Skeletal muscle satellite cell (primary cell): ENCODE measurements around the gene PPP1R2B.
"Not testable (repeated sequence)": the region's sequence is repeated elsewhere in the genome, so short reads cannot be mapped to it uniquely, and the experiment has no call there.

Experiments
- H3K27me3 ChIP-seq: 2 replicates; pipeline ENCODE4 v1.7.0; 2013; ENCODE audit warnings: low read length; ENCODE audit not compliant: control insufficient read depth, insufficient read depth
- H3K36me3 ChIP-seq: 2 replicates; pipeline ENCODE4 v1.7.0; 2013; ENCODE audit warnings: mild to moderate bottlenecking, control low read depth, low read length; ENCODE audit not compliant: insufficient read depth
- H3K4me1 ChIP-seq: 2 replicates; pipeline ENCODE4 v1.7.0; 2013; ENCODE audit warnings: low read length; ENCODE audit not compliant: control insufficient read depth, insufficient read depth
- H3K4me2 ChIP-seq: 2 replicates; pipeline ENCODE4 v1.7.0; 2013; ENCODE audit warnings: mild to moderate bottlenecking, low read length
- H3K4me3 ChIP-seq: 2 replicates; pipeline ENCODE4 v1.7.0; 2013; ENCODE audit warnings: low read length
- H3K9ac ChIP-seq: 2 replicates; pipeline ENCODE4 v1.7.0; 2013; ENCODE audit warnings: mild to moderate bottlenecking, low read depth, low read length, moderate library complexity
- H3K9me3 ChIP-seq: replicated peaks from 2 replicates; pipeline ENCODE4 v1.7.0; 2013; ENCODE audit warnings: mild to moderate bottlenecking, control low read depth, low read length

PPP1R2B gene

DNA sequence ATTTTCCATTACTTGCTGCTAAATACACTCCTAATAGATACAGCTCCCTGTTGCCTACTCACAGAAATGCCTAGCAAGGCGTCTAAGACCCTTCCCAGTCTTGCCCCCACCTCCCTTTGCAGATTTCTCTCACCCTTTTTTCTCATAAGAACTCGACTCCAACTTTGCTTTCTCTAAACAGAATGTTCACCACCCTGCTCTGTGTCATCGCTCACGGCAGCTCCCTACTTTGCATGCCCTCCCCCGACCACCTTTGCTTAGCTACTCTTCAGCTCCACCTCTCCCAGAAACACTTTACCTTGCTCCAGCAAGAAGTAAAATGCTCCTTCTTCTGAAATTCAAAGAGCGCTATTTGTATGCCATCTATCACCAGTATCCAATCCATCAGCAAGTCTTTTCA is 15.2 kb upstream of the PPP1R2B start:
- no peak overlapping the region for H3K4me2 ChIP-seq
- H3K4me1 ChIP-seq = no peaks in the 10 kb centered on the region
- no peaks in the 10 kb centered on the region for H3K9me3 ChIP-seq
- H3K27me3 ChIP-seq = no peaks in the 10 kb centered on the region
- no peak overlapping the region for H3K4me3 ChIP-seq
- H3K9ac ChIP-seq = no peak overlapping the region
- H3K36me3 ChIP-seq = no peaks in the 10 kb centered on the region

DNA sequence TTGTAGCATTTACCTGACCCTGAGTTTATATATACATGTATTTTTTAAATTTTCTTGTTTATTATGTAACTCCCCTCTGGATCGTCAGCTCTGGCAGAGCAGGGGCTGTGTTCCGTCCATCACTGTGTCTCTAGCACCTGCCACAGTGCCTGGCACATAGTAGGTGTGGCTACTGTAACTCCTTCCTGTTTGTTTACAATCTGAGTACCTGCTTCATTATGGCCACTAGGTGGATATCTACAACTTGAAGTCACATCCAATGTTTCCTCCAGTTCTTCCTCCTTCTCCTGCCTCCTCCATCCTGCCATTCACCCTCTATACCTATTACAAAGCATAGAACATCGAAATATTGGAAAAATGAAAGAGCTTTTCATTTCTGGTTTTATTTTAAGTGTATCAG is 14.2 kb upstream of the PPP1R2B start:
- H3K9me3 ChIP-seq = no peaks in the 10 kb centered on the region
- H3K9ac ChIP-seq = no peak overlapping the region
- no peaks in the 10 kb centered on the region for H3K4me1 ChIP-seq
- no peaks in the 10 kb centered on the region for H3K27me3 ChIP-seq
- H3K36me3 ChIP-seq = no peaks in the 10 kb centered on the region
- H3K4me3 ChIP-seq = no peak overlapping the region
- no peak overlapping the region for H3K4me2 ChIP-seq

DNA sequence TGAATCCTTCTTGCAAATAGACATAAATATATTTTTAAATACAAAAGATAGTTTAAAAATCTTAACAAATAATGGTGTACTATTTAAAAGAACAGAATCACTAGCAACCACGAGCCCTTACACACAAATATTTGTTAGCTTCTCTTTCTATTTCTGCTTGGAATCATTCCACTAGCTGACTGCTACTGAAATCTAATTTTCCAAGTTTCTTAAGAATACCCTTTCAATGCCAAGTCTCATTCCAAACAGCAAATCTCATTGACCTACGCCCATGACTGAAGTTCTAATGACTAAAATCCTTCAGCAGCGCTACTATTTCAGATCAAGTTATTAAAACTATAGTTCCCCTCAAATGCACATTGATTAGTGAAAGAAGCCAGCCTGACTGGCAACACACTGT is 13.2 kb upstream of the PPP1R2B start:
- H3K4me1 ChIP-seq = no peaks in the 10 kb centered on the region
- H3K9ac ChIP-seq = no peak overlapping the region
- no peaks in the 10 kb centered on the region for H3K36me3 ChIP-seq
- no peak overlapping the region for H3K4me3 ChIP-seq
- no peak overlapping the region for H3K4me2 ChIP-seq
- no peaks in the 10 kb centered on the region for H3K27me3 ChIP-seq
- H3K9me3 ChIP-seq = no peaks in the 10 kb centered on the region

DNA sequence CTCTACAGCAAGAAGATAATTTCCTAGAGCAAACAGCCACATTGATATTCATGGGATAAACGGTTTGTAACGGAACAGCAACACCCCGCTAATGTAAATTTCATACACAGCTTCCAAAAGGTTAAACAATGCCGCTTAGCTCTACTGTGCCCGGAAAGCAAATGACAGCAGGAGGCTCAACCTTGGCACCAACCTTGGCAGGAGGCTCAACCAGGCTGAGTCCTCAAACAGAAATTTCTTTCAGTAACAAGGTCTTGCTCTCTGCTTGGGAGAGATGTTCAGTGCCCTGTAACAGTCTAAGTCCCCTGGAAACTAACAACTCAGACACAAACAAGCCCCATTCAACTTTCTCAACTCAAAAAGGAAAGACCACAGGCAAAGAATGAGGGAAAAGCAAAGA is 11.1 kb upstream of the PPP1R2B start:
- H3K4me1 ChIP-seq = no peaks in the 10 kb centered on the region
- H3K4me2 ChIP-seq = no peak overlapping the region
- H3K27me3 ChIP-seq = no peaks in the 10 kb centered on the region
- no peak overlapping the region for H3K4me3 ChIP-seq
- no peaks in the 10 kb centered on the region for H3K9me3 ChIP-seq
- no peaks in the 10 kb centered on the region for H3K36me3 ChIP-seq
- H3K9ac ChIP-seq = no peak overlapping the region

DNA sequence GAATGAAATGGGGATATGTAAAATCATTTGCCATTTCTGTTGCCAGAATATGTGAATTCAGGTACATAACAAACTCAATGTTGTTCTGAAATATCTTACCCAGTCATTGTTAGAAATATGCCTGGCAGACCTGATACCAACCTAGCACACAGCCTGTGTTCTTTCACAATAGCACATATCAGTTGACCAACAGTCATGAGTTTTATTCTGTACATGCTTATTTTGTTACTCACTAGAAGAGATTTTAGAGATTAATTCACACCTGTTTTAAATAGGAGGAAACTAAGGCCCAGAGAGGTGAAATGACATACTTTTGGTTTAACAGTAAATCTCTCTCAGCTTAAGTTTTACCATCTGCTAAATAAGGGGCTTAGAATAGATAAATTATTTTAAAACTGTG is 8.4 kb upstream of the PPP1R2B start:
- no peaks in the 10 kb centered on the region for H3K4me1 ChIP-seq
- H3K9ac ChIP-seq = no peak overlapping the region
- H3K27me3 ChIP-seq = no peaks in the 10 kb centered on the region
- no peaks in the 10 kb centered on the region for H3K9me3 ChIP-seq
- no peak overlapping the region for H3K4me2 ChIP-seq
- H3K4me3 ChIP-seq = no peak overlapping the region
- H3K36me3 ChIP-seq = no peaks in the 10 kb centered on the region

DNA sequence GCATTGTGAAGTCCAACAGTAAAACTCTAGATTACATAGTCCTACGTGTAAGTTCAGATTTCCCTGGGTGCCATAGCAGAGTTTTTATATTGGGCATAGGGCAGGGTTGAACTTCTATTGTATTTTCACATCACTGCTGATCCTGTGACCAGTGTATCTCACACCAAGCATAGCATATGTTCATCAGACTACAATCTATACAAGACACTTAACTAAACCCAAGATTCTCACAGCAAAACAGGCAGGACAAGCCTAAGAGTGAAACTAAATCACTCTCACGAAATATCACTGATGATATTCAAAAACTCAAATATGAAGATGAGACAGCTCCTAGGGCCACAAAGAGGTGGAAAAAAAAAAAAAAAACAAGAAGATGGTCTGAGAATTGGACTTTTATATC is 3.2 kb upstream of the PPP1R2B start:
- H3K9ac ChIP-seq = no peak overlapping the region
- H3K36me3 ChIP-seq = no peaks in the 10 kb centered on the region
- H3K4me1 ChIP-seq = no peaks in the 10 kb centered on the region

DNA sequence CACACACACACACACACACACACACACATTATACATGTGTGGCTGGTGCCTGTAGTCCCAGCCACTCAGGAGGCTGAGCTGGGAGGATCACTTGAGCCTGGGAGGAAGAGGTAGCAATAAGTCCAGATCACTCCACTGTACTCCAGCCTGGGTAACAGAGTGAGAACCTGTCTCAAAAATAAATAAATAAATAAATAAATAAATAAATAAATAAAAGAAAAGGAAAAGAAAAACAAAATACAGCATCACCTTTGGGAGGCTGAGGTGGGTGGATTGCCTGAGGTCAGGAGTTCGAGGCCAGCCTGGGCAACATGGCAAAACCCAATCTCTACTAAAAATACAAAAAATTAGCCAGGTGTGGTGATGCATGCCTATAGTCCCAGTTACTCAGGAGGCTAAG is 1.6 kb upstream of the PPP1R2B start:
- not testable (repeated sequence) for H3K4me3 ChIP-seq, H3K9ac ChIP-seq, H3K4me1 ChIP-seq, H3K36me3 ChIP-seq, H3K4me2 ChIP-seq, H3K9me3 ChIP-seq, H3K27me3 ChIP-seq

More for the DNA sequence above, 3.2 kb upstream of the PPP1R2B start:
- Histone ChIP-seq H3K4me2 (no peak overlapping the region), H3K4me3 (no peak overlapping the region), H3K27me3 (no peaks in the 10 kb centered on the region), H3K9me3 (no peaks in the 10 kb centered on the region)

DNA sequence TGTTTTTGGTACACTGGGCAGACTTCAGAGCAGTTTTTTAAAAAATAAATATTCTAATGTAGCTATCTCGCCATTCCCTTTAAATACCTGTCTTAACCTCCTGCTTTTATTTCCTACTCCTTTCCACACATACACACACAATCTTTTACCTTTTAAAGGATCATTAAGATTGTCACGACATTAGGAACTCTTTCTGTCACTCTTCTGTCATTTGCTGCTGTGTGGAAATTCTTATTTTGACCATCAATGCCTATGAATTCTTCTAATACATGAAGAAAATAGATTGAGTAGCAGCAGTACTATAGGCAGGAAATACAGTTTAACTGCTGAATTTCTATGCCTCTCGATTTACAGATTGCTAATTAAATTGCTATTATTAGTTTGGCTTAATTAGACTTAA is 1.8 kb downstream of the PPP1R2B start:
- H3K9ac ChIP-seq = no peak overlapping the region

DNA sequence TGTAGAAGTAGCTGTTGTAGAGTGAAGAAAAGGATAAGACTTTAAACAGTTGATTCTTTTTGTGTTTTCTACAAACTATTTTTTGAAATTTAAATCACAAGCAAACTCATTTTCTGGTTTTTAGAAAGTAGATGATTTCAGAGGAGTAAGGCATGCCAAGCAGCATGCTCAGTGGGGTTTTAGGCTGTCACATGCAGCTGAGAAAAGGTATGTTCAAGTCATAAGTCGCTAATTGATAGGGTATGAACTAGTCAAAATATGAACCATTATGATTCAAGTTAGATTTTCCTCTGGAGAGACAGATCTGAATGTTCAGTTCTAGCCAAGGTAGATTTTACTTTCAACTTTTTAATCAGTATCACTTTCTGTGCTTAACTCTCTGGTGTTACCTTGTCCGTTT is 3.0 kb downstream of the PPP1R2B start:
- not testable (repeated sequence) for H3K27me3 ChIP-seq, H3K9me3 ChIP-seq, H3K36me3 ChIP-seq, H3K9ac ChIP-seq, H3K4me1 ChIP-seq, H3K4me2 ChIP-seq, H3K4me3 ChIP-seq

More for the DNA sequence above, 1.8 kb downstream of the PPP1R2B start:
- H3K27me3 ChIP-seq = no peaks in the 10 kb centered on the region
- no peak overlapping the region for H3K4me3 ChIP-seq
- H3K9me3 ChIP-seq = no peaks in the 10 kb centered on the region
- no peak overlapping the region for H3K4me2 ChIP-seq
- H3K4me1 ChIP-seq = no peaks in the 10 kb centered on the region
- H3K36me3 ChIP-seq = no peaks in the 10 kb centered on the region

DNA sequence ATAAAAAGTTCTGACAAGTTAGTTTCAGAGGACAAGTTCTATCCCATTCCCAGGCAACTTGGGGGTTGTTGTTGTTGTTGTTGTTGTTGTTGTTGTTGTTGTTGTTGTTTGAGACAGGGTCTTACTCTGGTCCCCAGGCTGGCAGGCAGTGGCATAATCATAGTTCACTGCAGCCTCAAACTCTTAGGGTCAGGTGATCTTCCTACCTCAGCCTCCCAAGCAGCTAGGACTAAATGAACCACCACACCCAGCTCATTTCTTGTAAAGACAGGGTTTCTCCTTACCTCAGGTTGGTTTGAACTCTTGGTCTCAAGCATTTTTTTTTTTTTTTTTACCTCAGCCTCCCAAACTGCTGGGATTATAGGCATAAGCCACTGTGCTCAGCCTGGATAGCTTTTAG is 15.3 kb downstream of the PPP1R2B start:
- Histone ChIP-seq H3K36me3 (no peaks in the 10 kb centered on the region), H3K4me2 (no peak overlapping the region), H3K9ac (no peak overlapping the region), H3K4me1 (no peaks in the 10 kb centered on the region), H3K27me3 (no peaks in the 10 kb centered on the region), H3K4me3 (no peak overlapping the region), H3K9me3 (no peaks in the 10 kb centered on the region)

DNA sequence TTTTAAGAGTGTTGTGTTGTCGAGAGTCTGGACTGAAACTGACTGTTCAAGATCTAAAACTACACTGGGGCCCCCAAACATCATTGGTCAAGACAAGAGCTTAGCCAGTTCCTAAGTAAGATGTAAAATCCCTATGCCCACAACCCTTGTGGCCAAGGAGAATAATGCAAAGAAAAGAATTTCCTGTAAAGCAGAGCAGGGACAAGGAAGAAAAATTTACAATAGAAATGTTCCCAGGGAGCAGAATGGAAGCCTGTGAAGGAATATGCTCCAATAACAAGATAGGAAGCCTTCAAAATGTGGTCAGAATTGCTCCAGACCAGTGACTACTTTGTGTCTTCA is 20.4 kb downstream of the PPP1R2B start:
- H3K4me3 ChIP-seq = no peak overlapping the region
- no peaks in the 10 kb centered on the region for H3K36me3 ChIP-seq
- no peaks in the 10 kb centered on the region for H3K4me1 ChIP-seq
- no peaks in the 10 kb centered on the region for H3K9me3 ChIP-seq
- no peak overlapping the region for H3K4me2 ChIP-seq
- no peak overlapping the region for H3K9ac ChIP-seq
- no peaks in the 10 kb centered on the region for H3K27me3 ChIP-seq

DNA sequence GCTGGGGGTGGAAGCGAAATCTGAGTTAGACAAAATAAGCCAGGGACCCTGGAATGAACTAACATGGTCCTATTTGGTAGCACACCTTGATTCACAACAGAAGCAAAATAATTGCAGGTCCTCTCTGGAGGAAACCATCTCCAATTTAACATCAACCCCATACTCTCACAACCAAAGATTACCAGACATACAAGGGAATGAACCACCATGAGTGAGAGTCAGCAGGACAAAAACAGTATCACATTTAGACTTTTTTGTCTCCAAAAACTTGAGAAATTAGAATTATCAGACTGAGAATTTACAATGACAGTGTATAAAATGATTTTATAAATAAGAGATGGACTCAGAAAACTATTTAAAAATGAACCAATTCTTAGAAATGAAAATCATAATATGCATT is 21.1 kb downstream of the PPP1R2B start:
- H3K9me3 ChIP-seq = no peaks in the 10 kb centered on the region

More for the DNA sequence above, 21.1 kb downstream of the PPP1R2B start:
- H3K4me2 ChIP-seq = no peak overlapping the region
- H3K27me3 ChIP-seq = no peaks in the 10 kb centered on the region
- no peaks in the 10 kb centered on the region for H3K36me3 ChIP-seq
- H3K9ac ChIP-seq = no peak overlapping the region
- H3K4me3 ChIP-seq = no peak overlapping the region
- no peaks in the 10 kb centered on the region for H3K4me1 ChIP-seq
